MCF 10A (cell line): ENCODE measurements around the gene NFILZ. TPM values are rescaled to one million over a fixed set of nuclear protein-coding genes. Genes with fewer than 3 reads are reported as not detected.

ENCODE experiments used
- BruUV-seq: library from RNA; stranded (reverse); fragments of 400-500 nt; replicated peaks from 2 replicates; lab custom pipeline; 2021; lab: Mats Ljungman, UMichigan
- CTCF ChIA-PET: fragments of 300-600 bp; sonication (Branson Sonifier 250); formaldehyde crosslinking; extraction: SDS; loops from one replicate; lab custom pipeline; 2021; ENCODE audit warnings: antibody characterized with exemption, inconsistent platforms; lab: Yijun Ruan, JAX
- POLR2A ChIA-PET: fragments of 300-600, 350-650 bp; sonication (Branson Sonifier 250); formaldehyde crosslinking; extraction: SDS; loops from one replicate; lab custom pipeline; 2020; ENCODE audit warnings: antibody characterized with exemption, inconsistent platforms; lab: Yijun Ruan, JAX
- DNase-seq: peaks from one replicate; pipeline ENCODE4 v3.0.0-alpha.2; 2018; ENCODE audit not compliant: unreplicated experiment
- H3K27ac Mint-ChIP-seq: one replicate; pipeline ENCODE4 v1.8.0; 2022; ENCODE audit warnings: mild to moderate bottlenecking, low read depth, mixed read lengths; ENCODE audit not compliant: unreplicated experiment
- H3K27me3 Mint-ChIP-seq: one replicate; pipeline ENCODE4 v1.8.0; 2022; ENCODE audit warnings: mixed read lengths; ENCODE audit not compliant: insufficient read depth, unreplicated experiment
- H3K36me3 Mint-ChIP-seq: one replicate; pipeline ENCODE4 v1.8.0; 2022; ENCODE audit warnings: mild to moderate bottlenecking, moderate library complexity, mixed read lengths; ENCODE audit not compliant: insufficient read depth, unreplicated experiment
- H3K4me1 Mint-ChIP-seq: one replicate; pipeline ENCODE4 v1.8.0; 2022; ENCODE audit warnings: mixed read lengths; ENCODE audit not compliant: insufficient read depth, unreplicated experiment
- H3K4me3 Mint-ChIP-seq: one replicate; pipeline ENCODE4 v1.8.0; 2022; ENCODE audit warnings: mild to moderate bottlenecking, moderate library complexity, mixed read lengths; ENCODE audit not compliant: unreplicated experiment
- H3K9me3 Mint-ChIP-seq: one replicate; pipeline ENCODE4 v1.8.0; 2022; ENCODE audit warnings: mixed read lengths; ENCODE audit not compliant: unreplicated experiment
- CTCF ChIP-seq: fragments of 200-600 bp; IDR thresholded peaks from one replicate; pipeline ENCODE4 v1.8.0; 2022; ENCODE audit warnings: antibody characterized with exemption, mild to moderate bottlenecking; ENCODE audit not compliant: unreplicated experiment
- intact Hi-C: fragments of 100-400 bp; cut with micrococcal nuclease; formaldehyde crosslinking; loops from 2 replicates; pipeline ENCODE4 v1.14.1; 2022
- total RNA-seq: library from RNA; stranded (reverse); gene quantifications from 2 replicates; pipeline ENCODE4 v1.2.3, GENCODE V29; 2022

The NFILZ gene
- total RNA-seq, 1 experiment from 2014 or later = not detected

DNA sequence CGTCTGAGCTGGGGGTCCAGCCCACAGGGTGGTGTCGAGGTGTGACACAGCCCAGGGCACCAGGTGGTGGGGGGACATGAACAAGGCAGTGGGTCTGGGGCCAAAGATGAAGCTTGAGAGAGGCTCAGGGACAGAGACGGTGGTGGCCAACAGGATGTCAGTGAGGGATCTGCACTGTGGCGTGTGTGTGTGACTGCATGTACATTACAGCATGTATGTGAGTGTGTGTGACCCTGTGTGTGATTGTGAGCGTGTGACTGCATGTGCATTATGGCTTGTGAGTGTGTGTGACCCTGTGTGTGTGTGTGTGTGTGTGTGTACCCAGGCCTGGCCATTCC, 21.5 kb upstream of the NFILZ start:
- ChIA-PET POLR2A (no interaction called here), CTCF (no interaction called here)
- Mint-ChIP-seq H3K36me3 (peaks cover 7% of the 10 kb centered on the region), H3K27ac (no peak overlapping the region), H3K9me3 (no peaks in the 10 kb centered on the region), H3K27me3 (no peaks in the 10 kb centered on the region), H3K4me3 (no peak overlapping the region), H3K4me1 (peaks cover 26% of the 10 kb centered on the region)
- no peak for TF ChIP-seq CTCF
- DNase-seq = no peak
- intact Hi-C loops = no loop called here
- no TSS peak for BruUV-seq

DNA sequence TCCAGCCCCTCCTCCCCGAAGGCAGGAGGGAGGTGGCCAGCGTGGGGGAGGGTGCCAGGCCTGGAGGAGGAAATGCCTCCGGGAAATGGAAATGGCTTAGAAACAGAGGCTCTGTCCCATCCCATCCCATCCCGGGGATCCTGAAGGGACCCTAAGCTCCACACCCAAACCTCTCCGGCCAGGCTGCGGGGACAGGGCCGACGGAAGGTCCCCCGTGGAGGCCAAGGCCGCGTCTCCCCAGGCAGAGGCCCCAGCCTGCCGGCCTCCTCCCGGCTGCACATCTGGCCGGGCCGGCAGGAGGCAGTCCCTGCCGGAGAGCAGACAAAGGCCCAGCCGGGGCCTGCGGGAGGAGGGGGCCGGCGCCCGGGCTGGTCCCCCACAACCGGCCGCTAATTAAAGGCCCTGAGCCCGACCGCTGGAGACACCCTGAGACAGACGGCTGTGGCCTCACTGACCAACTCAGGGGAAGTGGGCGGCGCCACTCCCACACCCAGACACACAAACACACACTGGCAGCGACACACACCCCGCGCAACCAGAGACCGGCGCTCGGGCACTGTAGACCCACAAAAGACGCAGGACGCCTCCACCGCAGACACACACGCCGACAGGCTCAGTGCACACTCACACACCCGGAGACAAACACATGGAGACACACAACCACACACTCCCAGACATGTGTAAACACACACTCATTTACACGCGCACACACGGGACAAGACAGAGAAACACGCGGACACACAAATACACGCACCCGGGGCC, 21.0 kb upstream of the NFILZ start:
- no peaks in the 10 kb centered on the region for H3K9me3 Mint-ChIP-seq
- no peak for TF ChIP-seq CTCF
- DNase-seq = no peak
- BruUV-seq = no TSS peak
- H3K36me3 Mint-ChIP-seq = peaks cover 7% of the 10 kb centered on the region
- intact Hi-C loops = no loop called here
- peaks cover 26% of the 10 kb centered on the region for H3K4me1 Mint-ChIP-seq
- no peak overlapping the region for H3K4me3 Mint-ChIP-seq
- ChIA-PET POLR2A (no interaction called here), CTCF (no interaction called here)
- H3K27ac Mint-ChIP-seq = no peak overlapping the region
- H3K27me3 Mint-ChIP-seq = no peaks in the 10 kb centered on the region

GRCh38 chr19:8610041-8610935, 20.1 kb upstream of the NFILZ start, which contains the start of gene ADAMTS10:
Gene ADAMTS10, minus strand, starts transcription at chr19:8610715. Its CDS starts 5,005 bp downstream, at chr19:8605710.
- intact Hi-C loops = no loop called here
- POLR2A ChIA-PET = no interaction called here
- Mint-ChIP-seq H3K4me1 (peaks cover 26% of the 10 kb centered on the region), H3K27ac (no peak within 1 kb of the TSS), H3K27me3 (peaks cover 5% of the 10 kb centered on the region), H3K4me3 (no peak within 1 kb of the TSS), H3K9me3 (no peaks in the 10 kb centered on the region), H3K36me3 (peaks cover 7% of the 10 kb centered on the region)
- no peak for DNase-seq
- no TSS peak for BruUV-seq
- CTCF ChIA-PET = no interaction called here
- TF ChIP-seq CTCF = no peak

- POLR2A ChIA-PET = no interaction called here
- no TSS peak for BruUV-seq
- DNase-seq = no peak
- Mint-ChIP-seq H3K9me3 (no peaks in the 10 kb centered on the region), H3K4me1 (peaks cover 26% of the 10 kb centered on the region), H3K4me3 (no peak overlapping the region), H3K36me3 (peaks cover 7% of the 10 kb centered on the region), H3K27me3 (peaks cover 11% of the 10 kb centered on the region), H3K27ac (no peak overlapping the region)
- intact Hi-C loops = no loop called here
- no peak for TF ChIP-seq CTCF
- CTCF ChIA-PET = no interaction called here
Measured at GRCh38 chr19:8610936-8611300, 19.5 kb upstream of the NFILZ start.
